SH-SY5Y (cell line): ENCODE results near the gene PER1.

Experiments
- GATA2 ChIP-seq: IDR thresholded peaks from 2 replicates; pipeline ENCODE4 v1.6.1; 2011; ENCODE audit warnings: mild to moderate bottlenecking, low read depth, low read length
- GATA3 ChIP-seq: IDR thresholded peaks from 2 replicates; pipeline ENCODE4 v1.6.1; 2011; ENCODE audit warnings: low read depth, mild to moderate bottlenecking, low read length, moderate library complexity

DNA sequence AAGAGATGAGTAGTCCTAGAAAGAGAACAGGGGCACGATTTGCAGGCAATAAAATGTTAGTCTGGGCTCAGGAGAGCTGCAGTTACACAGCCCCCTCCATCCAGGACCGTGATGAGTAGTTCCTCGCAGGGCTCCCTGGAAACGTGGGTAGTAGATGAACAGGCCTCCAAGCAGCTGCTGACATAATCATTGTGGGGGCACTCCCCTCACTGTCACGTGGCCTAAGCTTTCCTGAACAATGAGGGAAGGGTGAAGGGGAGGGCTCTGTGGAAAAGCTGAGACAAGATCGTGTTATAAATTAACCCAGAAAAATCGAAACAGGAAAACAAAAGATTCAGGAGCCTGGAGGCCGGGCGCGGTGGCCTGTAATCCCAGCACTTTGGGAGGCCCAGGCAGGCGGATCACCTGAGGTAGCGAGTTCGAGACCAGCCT is 1.3 kb upstream of the PER1 start:
- no peak for TF ChIP-seq GATA2
- TF ChIP-seq GATA3, result no peak
